WTC11 (cell line): ENCODE data around the gene RNF150. TPM values are rescaled to one million over a fixed set of nuclear protein-coding genes. Genes with fewer than 3 reads are reported as not detected.

Source experiments
- ATAC-seq: fragments of 200-7000 bp; cut with Tn5 transposase; 2 replicates; pipeline ENCODE4 v1.10.0; 2021; ENCODE audit warnings: mild to moderate bottlenecking, moderate library complexity
- CTCF ChIA-PET: fragments of 300-600 bp; sonication (Branson Sonifier 250); formaldehyde crosslinking; loops from one replicate; lab custom pipeline; 2021; ENCODE audit warnings: antibody characterized with exemption; lab: Charles Lee
- POLR2A ChIA-PET: fragments of 350-600 bp; sonication (Branson Sonifier 250); formaldehyde crosslinking; loops from one replicate; lab custom pipeline; 2021; ENCODE audit warnings: antibody characterized with exemption; lab: Charles Lee
- DNase-seq: peaks from one replicate; pipeline ENCODE4 v3.0.0; 2021; ENCODE audit warnings: low spot score
- H3K27ac Mint-ChIP-seq: 2 replicates; pipeline ENCODE4 v1.8.0; 2021; ENCODE audit warnings: mixed read lengths
- H3K27me3 Mint-ChIP-seq: 2 replicates; pipeline ENCODE4 v1.8.0; 2021; ENCODE audit warnings: low read depth, mild to moderate bottlenecking, moderate library complexity, mixed read lengths
- H3K36me3 Mint-ChIP-seq: 2 replicates; pipeline ENCODE4 v1.8.0; 2021; ENCODE audit warnings: mixed read lengths
- H3K4me1 Mint-ChIP-seq: 2 replicates; pipeline ENCODE4 v1.8.0; 2022; ENCODE audit warnings: mixed read lengths
- H3K4me3 Mint-ChIP-seq: 2 replicates; pipeline ENCODE4 v1.8.0; 2021; ENCODE audit warnings: mild to moderate bottlenecking, moderate library complexity, mixed read lengths
- H3K9me3 Mint-ChIP-seq: 2 replicates; pipeline ENCODE4 v1.8.0; 2021; ENCODE audit warnings: mixed read lengths
- ATF1 ChIP-seq: sonication (generic); formaldehyde crosslinking; IDR thresholded peaks from 2 replicates; pipeline ENCODE4 v1.8.1; 2023; ENCODE audit warnings: mild to moderate bottlenecking, moderate library complexity, missing genetic modification reagents
- CREM ChIP-seq: sonication (generic); formaldehyde crosslinking; IDR thresholded peaks from 2 replicates; pipeline ENCODE4 v1.8.1; 2022; ENCODE audit warnings: mild to moderate bottlenecking, missing genetic modification reagents, moderate library complexity
- E2F1 ChIP-seq: sonication (generic); formaldehyde crosslinking; IDR thresholded peaks from 2 replicates; pipeline ENCODE4 v1.8.0; 2022; ENCODE audit warnings: mild to moderate bottlenecking, missing genetic modification reagents
- ETV6 ChIP-seq: sonication (generic); formaldehyde crosslinking; IDR thresholded peaks from 2 replicates; pipeline ENCODE4 v1.8.1; 2022; ENCODE audit warnings: mild to moderate bottlenecking, missing genetic modification reagents
- HMGA2 ChIP-seq: fragments of 250-450 bp; sonication (Bioruptor Pico); IDR thresholded peaks from 2 replicates; pipeline ENCODE4 v1.4.0; 2021; ENCODE audit warnings: mild to moderate bottlenecking, moderate library complexity
- IRF1 ChIP-seq: sonication (generic); formaldehyde crosslinking; IDR thresholded peaks from 2 replicates; pipeline ENCODE4 v1.8.0; 2023; ENCODE audit warnings: missing genetic modification reagents
- KAT7 ChIP-seq: sonication (generic); formaldehyde crosslinking; IDR thresholded peaks from 2 replicates; pipeline ENCODE4 v1.8.1; 2023; ENCODE audit warnings: missing genetic modification reagents, mild to moderate bottlenecking, borderline replicate concordance
- MXD4 ChIP-seq: fragments of 250-450 bp; sonication (Bioruptor Pico); IDR thresholded peaks from 2 replicates; pipeline ENCODE4 v1.8.0; 2021; ENCODE audit warnings: mild to moderate bottlenecking, moderate library complexity, borderline replicate concordance
- NFATC4 ChIP-seq: fragments of 250-450 bp; sonication (Bioruptor Pico); IDR thresholded peaks from 2 replicates; pipeline ENCODE4 v1.9.0; 2021; ENCODE audit warnings: mild to moderate bottlenecking
- NR1H2 ChIP-seq: sonication (generic); formaldehyde crosslinking; IDR thresholded peaks from 2 replicates; pipeline ENCODE4 v1.9.0; 2021; ENCODE audit warnings: mild to moderate bottlenecking, moderate library complexity, missing genetic modification reagents
- SMAD4 ChIP-seq: sonication (generic); formaldehyde crosslinking; IDR thresholded peaks from 2 replicates; pipeline ENCODE4 v1.8.0; 2022; ENCODE audit warnings: mild to moderate bottlenecking, missing genetic modification reagents
- TCF7 ChIP-seq: sonication (generic); formaldehyde crosslinking; IDR thresholded peaks from 2 replicates; pipeline ENCODE4 v1.8.0; 2022; ENCODE audit warnings: mild to moderate bottlenecking, low read depth, missing genetic modification reagents, moderate library complexity
- ZNF317 ChIP-seq: sonication (generic); formaldehyde crosslinking; IDR thresholded peaks from 2 replicates; pipeline ENCODE4 v1.8.1; 2023; ENCODE audit warnings: low read depth, mild to moderate bottlenecking, moderate library complexity, missing genetic modification reagents, borderline replicate concordance
- total RNA-seq: library from RNA; stranded (reverse); gene quantifications from 3 replicates; pipeline ENCODE4 v1.2.3, GENCODE V29; 2021
- TF ChIP-seq, protein P1 (sequence below): sonication (generic); formaldehyde crosslinking; conservative IDR thresholded peaks from 2 replicates; pipeline ENCODE4 v1.8.1; 2022; ENCODE audit warnings: mild to moderate bottlenecking, missing genetic modification reagents
- TF ChIP-seq, protein P2 (sequence below): fragments of 250-450 bp; sonication (Bioruptor Pico); IDR thresholded peaks from 2 replicates; pipeline ENCODE4 v1.9.0; 2021; ENCODE audit warnings: mild to moderate bottlenecking
- TF ChIP-seq, protein P3 (sequence below): sonication (generic); formaldehyde crosslinking; IDR thresholded peaks from 2 replicates; pipeline ENCODE4 v1.8.1; 2022; ENCODE audit warnings: low read depth, missing genetic modification reagents, borderline replicate concordance
- TF ChIP-seq, protein P4 (sequence below): sonication (generic); formaldehyde crosslinking; IDR thresholded peaks from 2 replicates; pipeline ENCODE4 v1.8.1; 2023; ENCODE audit warnings: mild to moderate bottlenecking, moderate library complexity, missing genetic modification reagents
- TF ChIP-seq, protein P5 (sequence below): fragments of 250-450 bp; sonication (Bioruptor Pico); IDR thresholded peaks from 2 replicates; pipeline ENCODE4 v1.9.0; 2021; ENCODE audit warnings: moderate library complexity, mild to moderate bottlenecking, inconsistent platforms, borderline replicate concordance
- TF ChIP-seq, protein P6 (sequence below): fragments of 250-450 bp; sonication (Bioruptor Pico); IDR thresholded peaks from 2 replicates; pipeline ENCODE4 v1.9.0; 2021; ENCODE audit warnings: mild to moderate bottlenecking
- TF ChIP-seq, protein P7 (sequence below): sonication (generic); formaldehyde crosslinking; IDR thresholded peaks from 2 replicates; pipeline ENCODE4 v1.8.1; 2023; ENCODE audit warnings: mild to moderate bottlenecking, missing genetic modification reagents, moderate library complexity

The RNF150 gene
- total RNA-seq, 1 experiment from 2014 or later, result 5.9 TPM

- ATAC-seq, result peak; percentile 52
- Mint-ChIP-seq H3K27me3 (no peaks in the 10 kb centered on the region), H3K9me3 (no peaks in the 10 kb centered on the region), H3K36me3 (no peaks in the 10 kb centered on the region), H3K27ac (no peak overlapping the region), H3K4me3 (no peak overlapping the region), H3K4me1 (peaks cover 7% of the 10 kb centered on the region)
- POLR2A ChIA-PET, result no interaction called here
- DNase-seq, result no peak
- TF ChIP-seq E2F1, result no peak
- TF ChIP-seq ETV6, result no peak
- TF ChIP-seq, protein P1, sequence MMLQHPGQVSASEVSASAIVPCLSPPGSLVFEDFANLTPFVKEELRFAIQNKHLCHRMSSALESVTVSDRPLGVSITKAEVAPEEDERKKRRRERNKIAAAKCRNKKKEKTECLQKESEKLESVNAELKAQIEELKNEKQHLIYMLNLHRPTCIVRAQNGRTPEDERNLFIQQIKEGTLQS (CRISPR knock-in tag), result no peak
- TF ChIP-seq, protein P2, sequence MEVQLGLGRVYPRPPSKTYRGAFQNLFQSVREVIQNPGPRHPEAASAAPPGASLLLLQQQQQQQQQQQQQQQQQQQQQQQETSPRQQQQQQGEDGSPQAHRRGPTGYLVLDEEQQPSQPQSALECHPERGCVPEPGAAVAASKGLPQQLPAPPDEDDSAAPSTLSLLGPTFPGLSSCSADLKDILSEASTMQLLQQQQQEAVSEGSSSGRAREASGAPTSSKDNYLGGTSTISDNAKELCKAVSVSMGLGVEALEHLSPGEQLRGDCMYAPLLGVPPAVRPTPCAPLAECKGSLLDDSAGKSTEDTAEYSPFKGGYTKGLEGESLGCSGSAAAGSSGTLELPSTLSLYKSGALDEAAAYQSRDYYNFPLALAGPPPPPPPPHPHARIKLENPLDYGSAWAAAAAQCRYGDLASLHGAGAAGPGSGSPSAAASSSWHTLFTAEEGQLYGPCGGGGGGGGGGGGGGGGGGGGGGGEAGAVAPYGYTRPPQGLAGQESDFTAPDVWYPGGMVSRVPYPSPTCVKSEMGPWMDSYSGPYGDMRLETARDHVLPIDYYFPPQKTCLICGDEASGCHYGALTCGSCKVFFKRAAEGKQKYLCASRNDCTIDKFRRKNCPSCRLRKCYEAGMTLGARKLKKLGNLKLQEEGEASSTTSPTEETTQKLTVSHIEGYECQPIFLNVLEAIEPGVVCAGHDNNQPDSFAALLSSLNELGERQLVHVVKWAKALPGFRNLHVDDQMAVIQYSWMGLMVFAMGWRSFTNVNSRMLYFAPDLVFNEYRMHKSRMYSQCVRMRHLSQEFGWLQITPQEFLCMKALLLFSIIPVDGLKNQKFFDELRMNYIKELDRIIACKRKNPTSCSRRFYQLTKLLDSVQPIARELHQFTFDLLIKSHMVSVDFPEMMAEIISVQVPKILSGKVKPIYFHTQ (CRISPR knock-in tag), result no peak
- TF ChIP-seq MXD4 (CRISPR knock-in tag), result no peak
- TF ChIP-seq, protein P3, sequence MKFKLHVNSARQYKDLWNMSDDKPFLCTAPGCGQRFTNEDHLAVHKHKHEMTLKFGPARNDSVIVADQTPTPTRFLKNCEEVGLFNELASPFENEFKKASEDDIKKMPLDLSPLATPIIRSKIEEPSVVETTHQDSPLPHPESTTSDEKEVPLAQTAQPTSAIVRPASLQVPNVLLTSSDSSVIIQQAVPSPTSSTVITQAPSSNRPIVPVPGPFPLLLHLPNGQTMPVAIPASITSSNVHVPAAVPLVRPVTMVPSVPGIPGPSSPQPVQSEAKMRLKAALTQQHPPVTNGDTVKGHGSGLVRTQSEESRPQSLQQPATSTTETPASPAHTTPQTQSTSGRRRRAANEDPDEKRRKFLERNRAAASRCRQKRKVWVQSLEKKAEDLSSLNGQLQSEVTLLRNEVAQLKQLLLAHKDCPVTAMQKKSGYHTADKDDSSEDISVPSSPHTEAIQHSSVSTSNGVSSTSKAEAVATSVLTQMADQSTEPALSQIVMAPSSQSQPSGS (CRISPR knock-in tag), result no peak
- no peak for TF ChIP-seq ATF1 (CRISPR knock-in tag)
- no peak for TF ChIP-seq CREM
- TF ChIP-seq, protein P4, sequence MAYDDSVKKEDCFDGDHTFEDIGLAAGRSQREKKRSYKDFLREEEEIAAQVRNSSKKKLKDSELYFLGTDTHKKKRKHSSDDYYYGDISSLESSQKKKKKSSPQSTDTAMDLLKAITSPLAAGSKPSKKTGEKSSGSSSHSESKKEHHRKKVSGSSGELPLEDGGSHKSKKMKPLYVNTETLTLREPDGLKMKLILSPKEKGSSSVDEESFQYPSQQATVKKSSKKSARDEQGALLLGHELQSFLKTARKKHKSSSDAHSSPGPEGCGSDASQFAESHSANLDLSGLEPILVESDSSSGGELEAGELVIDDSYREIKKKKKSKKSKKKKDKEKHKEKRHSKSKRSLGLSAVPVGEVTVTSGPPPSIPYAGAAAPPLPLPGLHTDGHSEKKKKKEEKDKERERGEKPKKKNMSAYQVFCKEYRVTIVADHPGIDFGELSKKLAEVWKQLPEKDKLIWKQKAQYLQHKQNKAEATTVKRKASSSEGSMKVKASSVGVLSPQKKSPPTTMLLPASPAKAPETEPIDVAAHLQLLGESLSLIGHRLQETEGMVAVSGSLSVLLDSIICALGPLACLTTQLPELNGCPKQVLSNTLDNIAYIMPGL (CRISPR knock-in tag), result no peak
- TF ChIP-seq IRF1 (CRISPR knock-in tag), result no peak
- TF ChIP-seq, protein P5, sequence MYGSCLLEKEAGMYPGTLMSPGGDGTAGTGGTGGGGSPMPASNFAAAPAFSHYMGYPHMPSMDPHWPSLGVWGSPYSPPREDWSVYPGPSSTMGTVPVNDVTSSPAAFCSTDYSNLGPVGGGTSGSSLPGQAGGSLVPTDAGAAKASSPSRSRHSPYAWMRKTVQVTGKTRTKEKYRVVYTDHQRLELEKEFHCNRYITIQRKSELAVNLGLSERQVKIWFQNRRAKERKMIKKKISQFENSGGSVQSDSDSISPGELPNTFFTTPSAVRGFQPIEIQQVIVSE, result no peak
- TF ChIP-seq, protein P6, sequence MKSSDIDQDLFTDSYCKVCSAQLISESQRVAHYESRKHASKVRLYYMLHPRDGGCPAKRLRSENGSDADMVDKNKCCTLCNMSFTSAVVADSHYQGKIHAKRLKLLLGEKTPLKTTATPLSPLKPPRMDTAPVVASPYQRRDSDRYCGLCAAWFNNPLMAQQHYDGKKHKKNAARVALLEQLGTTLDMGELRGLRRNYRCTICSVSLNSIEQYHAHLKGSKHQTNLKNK (CRISPR knock-in tag), result no peak
- TF ChIP-seq NR1H2 (CRISPR knock-in tag), result no peak
- no peak for TF ChIP-seq SMAD4 (CRISPR knock-in tag)
- TF ChIP-seq TCF7 (CRISPR knock-in tag), result no peak
- no peak for TF ChIP-seq NFATC4 (CRISPR knock-in tag)
- TF ChIP-seq KAT7 (CRISPR knock-in tag), result no peak
- no peak for TF ChIP-seq ZNF317 (CRISPR knock-in tag)
- TF ChIP-seq HMGA2, result no peak
- TF ChIP-seq, protein P7, sequence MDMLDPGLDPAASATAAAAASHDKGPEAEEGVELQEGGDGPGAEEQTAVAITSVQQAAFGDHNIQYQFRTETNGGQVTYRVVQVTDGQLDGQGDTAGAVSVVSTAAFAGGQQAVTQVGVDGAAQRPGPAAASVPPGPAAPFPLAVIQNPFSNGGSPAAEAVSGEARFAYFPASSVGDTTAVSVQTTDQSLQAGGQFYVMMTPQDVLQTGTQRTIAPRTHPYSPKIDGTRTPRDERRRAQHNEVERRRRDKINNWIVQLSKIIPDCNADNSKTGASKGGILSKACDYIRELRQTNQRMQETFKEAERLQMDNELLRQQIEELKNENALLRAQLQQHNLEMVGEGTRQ (CRISPR knock-in tag), result no peak
- CTCF ChIA-PET, result interaction anchor here (1.3 kb wide), 1 partner anchor 277 kb away, joined by 4 read pairs; the partner anchor contains the start of gene RNF150
Observed at GRCh38 chr4:140856621-140857062, 276.6 kb downstream of the RNF150 start.
